Renal pelvis (tissue), 12 donors: ENCODE data around the gene RCCD1. TPM values are rescaled to one million over a fixed set of nuclear protein-coding genes. Genes with fewer than 3 reads are reported as not detected.
"Not testable (repeated sequence)": the region's sequence is repeated elsewhere in the genome, so short reads cannot be mapped to it uniquely, and the experiment has no call there.

ENCODE experiments used
- DNase-seq: peaks from one replicate; pipeline ENCODE4 v3.0.0-alpha.2; 2013
- long read RNA-seq, 16 experiments: transcript quantifications; one replicate each; lab custom pipeline, GENCODE V29; 2026
- polyA plus RNA-seq, 3 donors: library from polyadenylated mRNA; unstranded; fragments of 120-200 nt; gene quantifications; one replicate each; pipeline ENCODE4 v1.2.1, GENCODE V29; 2013; ENCODE audit not compliant: insufficient read length in 3 of 3

Gene RCCD1
- polyA plus RNA-seq, result 10 to 100 TPM; 16.6 to 19.7 (median 19.4) TPM
- long read RNA-seq, donor 1, partial matches to known transcripts, result 8 of 9 reads
- long read RNA-seq, donor 1, other reads (novel, unspliced or antisense), result 0 of 9 reads
- long read RNA-seq, donor 2, result 0 reads
- long read RNA-seq, donor 3, partial matches to known transcripts, result 0 of 1 reads
- long read RNA-seq, donor 3, other reads (novel, unspliced or antisense), result 0 of 1 reads
- long read RNA-seq, donor 4, partial matches to known transcripts, result 0 of 1 reads
- long read RNA-seq, donor 4, other reads (novel, unspliced or antisense), result 0 of 1 reads
- long read RNA-seq, donor 5, result 0 reads
- long read RNA-seq, donor 6, result 0 reads
- long read RNA-seq, donor 7, partial matches to known transcripts, result 12 of 13 reads
- long read RNA-seq, donor 7, other reads (novel, unspliced or antisense), result 0 of 13 reads
- long read RNA-seq, donor 8, result 0 reads
- long read RNA-seq, donor 9, partial matches to known transcripts, result 0 of 3 reads
- long read RNA-seq, donor 9, other reads (novel, unspliced or antisense), result 0 of 3 reads
- long read RNA-seq, donor 10, result 0 reads
- long read RNA-seq, donor 11, result 0 reads
- long read RNA-seq, donor 12, transcript RCCD1-201 (8 exons, 2,689 nt), result major isoform, 6 of 17 reads
- long read RNA-seq, donor 12, partial matches to known transcripts, result 11 of 17 reads
- long read RNA-seq, donor 12, other reads (novel, unspliced or antisense), result 0 of 17 reads
- long read RNA-seq, donor 13, result 0 reads
- long read RNA-seq, donor 14, result 0 reads
- long read RNA-seq, donor 15, result 0 reads
- long read RNA-seq, donor 16, partial matches to known transcripts, result 0 of 1 reads
- long read RNA-seq, donor 16, other reads (novel, unspliced or antisense), result 0 of 1 reads

DNA sequence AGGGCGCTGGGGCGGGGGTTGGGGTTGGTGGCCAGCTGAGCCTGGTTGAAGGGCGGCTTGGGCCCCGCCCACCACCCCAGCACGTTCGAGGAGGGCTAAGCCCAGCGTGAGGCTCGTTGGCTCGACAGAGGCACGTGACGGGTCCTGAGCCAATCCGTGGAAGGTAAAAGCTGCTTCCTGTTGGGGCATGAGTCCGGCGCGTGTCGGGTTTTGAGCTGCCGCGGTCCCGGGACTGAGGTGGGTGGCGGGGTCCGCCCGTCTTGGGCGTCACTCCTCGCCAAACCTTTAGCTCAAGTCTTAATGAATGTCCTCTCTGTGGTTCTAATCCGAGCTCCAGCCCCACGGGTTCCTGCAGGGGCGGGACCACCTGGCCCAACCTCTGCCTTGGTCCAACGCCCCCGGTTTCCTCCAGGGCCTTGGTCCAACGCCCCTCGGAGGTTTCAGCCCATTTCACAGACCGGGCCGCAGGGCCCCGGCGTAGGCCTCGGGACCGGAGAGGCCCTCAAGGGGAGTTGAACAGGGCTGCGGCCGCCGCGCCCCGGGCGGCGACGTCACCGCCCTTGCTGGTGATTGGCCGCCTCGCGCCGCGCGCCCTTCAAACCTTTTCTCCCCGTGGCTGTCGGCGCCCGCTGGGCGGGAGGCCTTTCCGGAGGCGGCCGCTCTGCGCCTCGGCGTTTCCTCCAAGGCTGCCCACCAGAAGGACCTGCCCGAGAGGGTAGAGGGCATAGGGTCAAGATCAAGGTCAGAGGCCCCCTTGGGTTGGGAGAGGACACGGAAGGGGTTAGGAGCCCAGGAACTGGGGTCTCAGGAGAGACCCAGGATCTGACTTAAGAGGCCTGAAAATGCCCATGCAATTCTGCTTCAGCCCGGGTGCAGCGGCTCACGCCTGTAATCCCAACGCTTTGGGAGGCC is at the start of gene RCCD1:
Gene RCCD1, plus strand, starts transcription at position 173 of the 912 bp plus-strand sequence. CDS start 1,851 bp downstream, outside the sequence.
- DNase-seq, result peak; percentile 93

DNA sequence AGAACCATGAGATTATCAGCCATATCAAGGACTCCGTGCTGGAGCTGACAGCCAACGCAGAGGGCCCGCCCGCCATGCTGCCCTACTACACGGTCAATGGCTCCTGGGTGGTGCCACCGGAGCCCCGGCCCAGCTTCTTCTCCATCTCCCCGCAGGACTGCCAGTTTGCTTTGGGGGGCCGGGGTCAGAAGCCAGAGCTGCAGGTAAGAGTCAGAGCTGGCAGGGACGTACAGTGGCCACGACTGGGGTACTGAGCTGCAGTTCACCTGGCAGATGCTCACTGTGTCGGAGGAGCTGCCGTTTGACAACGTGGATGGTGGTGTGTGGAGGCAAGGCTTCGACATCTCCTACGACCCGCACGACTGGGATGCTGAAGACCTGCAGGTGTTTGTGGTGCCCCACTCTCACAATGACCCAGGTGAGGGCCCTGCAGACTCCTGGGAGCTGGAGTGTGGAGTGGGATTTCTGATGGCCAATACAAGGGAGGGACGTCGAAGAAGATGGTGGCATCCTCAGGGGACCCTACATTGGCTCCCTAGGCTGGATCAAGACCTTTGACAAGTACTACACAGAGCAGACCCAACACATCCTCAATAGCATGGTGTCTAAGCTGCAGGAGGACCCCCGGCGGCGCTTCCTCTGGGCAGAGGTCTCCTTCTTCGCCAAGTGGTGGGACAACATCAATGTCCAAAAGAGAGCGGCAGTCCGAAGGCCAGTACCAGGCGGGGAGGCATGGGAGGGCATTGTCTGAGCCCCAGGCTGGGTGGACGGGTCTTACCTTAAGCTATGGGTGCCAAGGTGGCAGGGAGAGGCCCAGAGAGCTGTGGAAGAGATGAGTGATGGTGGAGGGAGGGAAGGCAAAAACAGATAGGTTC is 49.1 kb upstream of the RCCD1 start:
- DNase-seq, result no peak

GRCh38 chr15:90906181-90906849 is 48.4 kb upstream of the RCCD1 start:
- DNase-seq, result no peak

DNA sequence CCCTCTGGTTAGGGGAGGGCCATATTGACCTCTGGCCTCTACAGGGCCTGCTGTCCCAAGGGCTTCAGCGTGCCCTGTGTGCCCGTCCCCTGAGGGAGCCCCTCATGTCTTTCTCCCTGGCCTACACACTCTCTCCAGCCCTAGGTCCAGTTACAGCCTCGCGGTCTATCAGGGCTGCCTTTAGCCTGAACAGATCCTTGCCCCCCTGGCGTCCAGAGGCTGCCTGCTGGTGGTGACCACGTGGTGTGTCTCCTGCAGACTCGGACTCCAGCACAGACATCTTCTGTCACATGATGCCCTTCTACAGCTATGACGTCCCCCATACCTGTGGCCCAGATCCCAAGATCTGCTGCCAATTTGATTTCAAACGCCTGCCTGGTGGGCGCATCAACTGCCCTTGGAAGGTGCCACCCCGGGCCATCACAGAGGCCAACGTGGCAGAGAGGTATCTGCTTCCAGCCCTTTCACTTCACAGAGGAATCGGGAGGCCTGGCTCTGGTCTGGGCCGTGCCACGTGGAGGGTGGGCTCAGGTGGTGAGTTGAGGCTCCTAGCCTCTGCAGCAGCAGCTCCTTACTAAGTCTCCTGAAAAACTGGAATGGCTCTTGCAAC is 47.5 kb upstream of the RCCD1 start:
- DNase-seq, result no peak

GRCh38 chr15:90907838-90908507 is 46.7 kb upstream of the RCCD1 start:
- DNase-seq, result no peak

DNA sequence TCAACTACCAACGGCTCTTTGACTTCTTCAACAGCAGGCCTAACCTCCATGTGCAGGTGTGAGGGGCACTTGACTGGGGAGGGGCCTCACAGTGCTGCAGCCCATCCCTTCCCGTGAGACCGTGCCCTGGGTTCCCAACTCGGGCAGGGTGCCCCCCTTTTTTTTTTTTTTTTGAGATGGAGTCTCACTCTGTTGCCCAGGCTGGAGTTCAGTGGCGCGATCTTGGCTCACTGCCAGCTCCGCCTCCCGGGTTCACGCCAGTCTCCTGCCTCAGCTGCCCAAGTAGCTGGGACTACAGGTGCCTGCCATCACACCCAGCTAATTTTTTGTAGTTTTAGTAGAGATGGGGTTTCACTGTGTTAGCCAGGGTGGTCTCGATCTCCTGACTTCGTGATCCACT is 45.2 kb upstream of the RCCD1 start:
- not testable (repeated sequence) for DNase-seq

DNA sequence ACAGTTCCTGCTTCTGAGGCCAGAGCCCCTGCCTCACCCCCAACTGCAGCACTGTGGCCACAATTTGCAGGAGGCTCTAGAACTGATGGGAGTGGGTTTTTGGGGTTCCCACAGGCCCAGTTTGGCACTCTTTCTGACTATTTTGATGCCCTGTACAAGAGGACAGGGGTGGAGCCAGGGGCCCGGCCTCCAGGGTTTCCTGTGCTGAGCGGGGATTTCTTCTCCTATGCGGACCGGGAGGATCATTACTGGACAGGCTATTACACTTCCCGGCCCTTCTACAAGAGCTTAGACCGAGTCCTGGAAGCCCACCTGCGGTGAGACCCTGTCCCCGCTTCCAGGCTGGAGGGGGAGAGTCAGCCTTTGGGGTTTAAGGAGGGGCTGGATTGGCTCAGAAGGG is 44.7 kb upstream of the RCCD1 start:
- DNase-seq, result no peak

DNA sequence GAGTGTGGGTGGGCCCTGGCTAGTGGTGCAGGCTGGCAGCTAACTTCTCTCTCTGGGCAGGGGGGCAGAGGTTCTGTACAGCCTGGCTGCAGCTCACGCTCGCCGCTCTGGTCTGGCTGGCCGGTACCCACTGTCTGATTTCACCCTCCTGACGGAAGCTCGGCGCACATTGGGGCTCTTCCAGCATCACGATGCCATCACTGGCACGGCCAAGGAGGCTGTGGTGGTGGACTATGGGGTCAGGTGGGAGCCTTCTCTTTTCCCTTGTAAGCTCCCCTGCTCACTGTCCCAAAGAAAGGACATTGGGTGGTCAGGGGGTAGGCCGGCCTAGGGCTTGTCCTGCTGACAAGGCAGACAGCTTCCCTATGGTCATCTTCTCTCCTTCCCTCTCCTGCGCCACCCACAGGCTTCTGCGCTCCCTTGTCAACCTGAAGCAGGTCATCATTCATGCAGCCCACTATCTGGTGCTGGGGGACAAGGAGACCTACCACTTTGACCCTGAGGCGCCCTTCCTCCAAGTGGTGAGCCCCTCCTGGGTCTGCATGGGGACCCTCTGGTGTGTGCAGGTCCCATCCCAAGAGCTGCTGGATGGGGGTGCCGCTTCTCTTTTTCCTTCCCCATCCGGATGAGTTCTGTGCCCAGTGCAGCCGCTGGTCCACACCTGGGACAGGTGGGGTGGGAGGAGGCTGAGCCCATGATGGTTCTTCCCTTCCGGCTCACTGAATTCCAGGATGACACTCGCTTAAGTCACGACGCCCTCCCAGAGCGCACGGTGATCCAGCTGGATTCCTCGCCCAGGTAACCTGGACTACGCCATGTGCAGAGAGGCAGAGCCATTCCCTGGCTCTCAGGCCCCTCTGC is 44.0 kb upstream of the RCCD1 start:
- DNase-seq, result no peak

DNA sequence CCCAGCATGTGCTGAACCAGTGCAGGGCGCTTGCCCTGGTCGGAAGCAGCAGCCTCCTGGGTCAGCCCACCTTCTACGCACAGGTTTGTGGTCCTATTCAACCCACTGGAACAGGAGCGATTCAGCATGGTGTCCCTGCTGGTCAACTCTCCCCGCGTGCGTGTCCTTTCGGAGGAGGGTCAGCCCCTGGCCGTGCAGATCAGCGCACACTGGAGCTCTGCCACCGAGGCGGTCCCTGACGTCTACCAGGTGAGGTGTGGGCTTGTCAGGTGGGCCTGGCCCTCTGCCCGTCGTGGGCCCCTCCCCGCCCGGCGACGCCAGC is 43.4 kb upstream of the RCCD1 start:
- no peak for DNase-seq

DNA sequence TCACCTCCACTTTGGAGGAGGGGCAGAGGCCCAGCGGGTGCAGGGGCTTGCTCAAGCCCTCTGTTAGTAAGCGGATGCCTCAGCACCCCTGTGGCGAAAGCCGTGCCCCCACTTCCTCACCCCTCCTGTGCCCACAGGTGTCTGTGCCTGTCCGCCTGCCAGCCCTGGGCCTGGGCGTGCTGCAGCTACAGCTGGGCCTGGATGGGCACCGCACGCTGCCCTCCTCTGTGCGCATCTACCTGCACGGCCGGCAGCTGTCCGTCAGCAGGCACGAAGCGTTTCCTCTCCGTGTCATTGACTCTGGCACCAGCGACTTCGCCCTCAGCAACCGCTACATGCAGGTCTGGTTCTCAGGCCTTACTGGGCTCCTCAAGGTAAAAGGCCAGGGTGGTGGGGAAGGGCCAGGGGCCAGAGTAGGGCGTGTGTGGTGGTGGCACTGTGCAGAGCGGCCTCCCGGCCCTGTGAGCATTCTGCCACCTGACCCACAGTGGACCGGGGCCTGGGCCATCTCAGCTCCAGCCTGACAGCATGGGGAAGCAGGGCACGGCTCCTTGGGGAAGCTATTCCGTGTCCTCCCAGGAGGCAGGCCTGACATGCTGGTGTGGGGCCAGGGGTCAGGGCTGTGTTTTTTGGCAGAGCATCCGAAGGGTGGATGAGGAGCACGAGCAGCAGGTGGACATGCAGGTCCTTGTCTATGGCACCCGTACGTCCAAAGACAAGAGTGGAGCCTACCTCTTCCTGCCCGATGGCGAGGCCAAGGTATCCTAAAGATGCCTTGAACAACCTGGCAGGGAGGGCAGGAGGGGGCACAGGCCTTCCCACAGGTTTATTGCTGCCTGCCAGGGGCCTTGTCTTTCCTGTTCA is 42.5 kb upstream of the RCCD1 start:
- DNase-seq, result no peak

DNA sequence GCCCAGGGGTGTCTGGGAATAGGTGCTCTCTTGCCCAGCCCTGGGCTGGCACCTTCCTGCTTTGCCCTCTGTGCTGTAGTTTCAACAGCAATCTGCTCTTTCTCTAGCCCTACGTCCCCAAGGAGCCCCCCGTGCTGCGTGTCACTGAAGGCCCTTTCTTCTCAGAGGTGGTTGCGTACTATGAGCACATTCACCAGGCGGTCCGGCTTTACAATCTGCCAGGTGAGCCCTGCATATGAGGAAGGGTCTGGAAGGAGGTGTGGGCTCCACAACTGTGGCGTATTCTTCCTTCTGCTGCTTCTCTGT is 42.0 kb upstream of the RCCD1 start:
- DNase-seq, result no peak

DNA sequence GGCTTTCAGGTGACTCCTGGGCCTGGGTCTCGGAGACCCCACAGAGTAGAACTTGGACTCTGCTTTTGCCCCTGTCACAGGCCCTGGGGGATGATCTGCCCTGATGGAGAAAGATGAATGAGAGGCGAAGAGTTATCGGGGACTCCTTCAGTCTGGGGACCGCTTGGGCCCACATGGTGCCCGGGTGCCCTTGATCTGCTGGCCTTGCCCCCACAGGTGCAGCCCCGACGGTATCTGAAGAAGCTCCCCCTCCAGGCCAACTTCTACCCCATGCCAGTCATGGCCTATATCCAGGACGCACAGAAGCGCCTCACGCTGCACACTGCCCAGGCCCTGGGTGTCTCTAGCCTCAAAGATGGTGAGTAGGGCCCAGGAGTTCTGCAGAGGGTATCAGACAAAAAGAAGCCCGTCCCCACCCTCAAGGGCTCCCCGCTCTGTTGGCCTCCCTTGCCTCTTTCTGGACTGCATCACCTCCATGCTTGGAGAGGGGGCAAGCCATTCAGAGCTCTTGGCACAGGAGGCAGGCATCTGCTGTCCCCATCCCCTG is 41.2 kb upstream of the RCCD1 start:
- DNase-seq, result no peak

GRCh38 chr15:90914305-90915080 is 40.2 kb upstream of the RCCD1 start:
- no peak for DNase-seq

DNA sequence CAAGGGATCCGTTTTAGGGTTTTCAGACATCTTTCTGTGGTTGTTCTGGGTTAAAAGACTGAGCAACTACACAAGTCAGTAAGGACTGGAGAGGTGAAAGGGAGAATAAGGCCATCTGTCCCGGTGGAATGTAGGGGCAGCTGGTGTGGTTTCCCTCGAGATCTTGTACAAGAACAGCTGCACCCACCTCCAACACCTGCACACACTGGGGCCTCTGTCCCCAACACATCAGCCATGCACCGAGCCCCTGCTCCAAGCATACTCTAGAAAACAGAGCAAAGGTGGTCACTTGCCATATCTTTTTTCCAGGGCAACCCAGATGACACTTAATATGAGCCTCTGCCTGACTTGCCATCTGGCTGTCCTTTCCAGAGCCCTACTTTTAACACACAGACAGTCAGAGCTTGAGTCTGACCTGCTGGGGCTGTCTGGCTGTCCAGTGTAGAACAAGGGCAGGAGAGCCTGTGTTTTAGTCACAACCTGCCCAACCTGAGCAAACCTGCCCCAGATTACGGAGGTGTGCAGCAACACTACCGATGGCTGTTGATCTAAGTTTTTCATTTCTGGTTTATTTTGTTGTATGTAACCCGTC is 39.4 kb upstream of the RCCD1 start:
- DNase-seq, result no peak

- no peak for DNase-seq
Observed at GRCh38 chr15:90915808-90916440, 38.8 kb upstream of the RCCD1 start.

GRCh38 chr15:90916461-90916860 is 38.2 kb upstream of the RCCD1 start:
- no peak for DNase-seq
